CD1c-positive myeloid dendritic cell (primary cell): Measurements from ENCODE around the gene ARHGAP24.
"Not testable (repeated sequence)": the region's sequence is repeated elsewhere in the genome, so short reads cannot be mapped to it uniquely, and the experiment has no call there.

Source experiments
- DNase-seq: peaks from one replicate; pipeline ENCODE4 v3.0.0-alpha.2; 2016; ENCODE audit errors: extremely low spot score

The ARHGAP24 gene

GRCh38 chr4:85861064-85861765 lies 386.3 kb downstream of the ARHGAP24 start:
- no peak for DNase-seq

GRCh38 chr4:85862896-85863295 lies 387.9 kb downstream of the ARHGAP24 start:
- no peak for DNase-seq

- DNase-seq: no peak
Observed at GRCh38 chr4:85864259-85865205, 389.6 kb downstream of the ARHGAP24 start.

GRCh38 chr4:85865256-85865655 lies 390.3 kb downstream of the ARHGAP24 start:
- DNase-seq: no peak

- DNase-seq: no peak
Observed at GRCh38 chr4:85866508-85866907, 391.6 kb downstream of the ARHGAP24 start.

- DNase-seq: no peak
Observed at GRCh38 chr4:85867271-85867670, 392.3 kb downstream of the ARHGAP24 start.

- no peak for DNase-seq
Observed at GRCh38 chr4:85869181-85869580, 394.2 kb downstream of the ARHGAP24 start.

- DNase-seq: no peak
Observed at GRCh38 chr4:85870298-85871083, 395.5 kb downstream of the ARHGAP24 start.

GRCh38 chr4:85873566-85873965 lies 398.6 kb downstream of the ARHGAP24 start:
- DNase-seq: no peak

- no peak for DNase-seq
Observed at GRCh38 chr4:85879518-85879917, 404.6 kb downstream of the ARHGAP24 start.

GRCh38 chr4:85883180-85883579 lies 408.2 kb downstream of the ARHGAP24 start:
- DNase-seq: no peak

GRCh38 chr4:85884251-85884650 lies 409.3 kb downstream of the ARHGAP24 start:
- no peak for DNase-seq

GRCh38 chr4:85886665-85887064 lies 411.7 kb downstream of the ARHGAP24 start:
- DNase-seq: no peak

GRCh38 chr4:85889314-85889713 lies 414.4 kb downstream of the ARHGAP24 start:
- peak; percentile 13 for DNase-seq

- no peak for DNase-seq
Observed at GRCh38 chr4:85895755-85896154, 420.8 kb downstream of the ARHGAP24 start.

GRCh38 chr4:85898231-85898630 lies 423.3 kb downstream of the ARHGAP24 start:
- DNase-seq: no peak

GRCh38 chr4:85901500-85901899 lies 426.6 kb downstream of the ARHGAP24 start:
- no peak for DNase-seq

- not testable (repeated sequence) for DNase-seq
Observed at GRCh38 chr4:85902647-85903046, 427.7 kb downstream of the ARHGAP24 start.

- no peak for DNase-seq
Observed at GRCh38 chr4:85905761-85906160, 430.8 kb downstream of the ARHGAP24 start.

- no peak for DNase-seq
Observed at GRCh38 chr4:85907001-85907400, 432.1 kb downstream of the ARHGAP24 start.

GRCh38 chr4:85909851-85910250 lies 434.9 kb downstream of the ARHGAP24 start:
- DNase-seq: no peak

GRCh38 chr4:85910985-85911384 lies 436.0 kb downstream of the ARHGAP24 start:
- no peak for DNase-seq
